ENCODE data around the gene TMUB1. TPM values are rescaled to one million over a fixed set of nuclear protein-coding genes. Genes with fewer than 3 reads are reported as not detected.

Gene TMUB1
- total and polyA plus RNA-seq, 9 of the 15 experiments (the other 6 are each of a cell fraction or from before 2014, with no cell fraction given): 0.14 to 241 (median 74.1) TPM

DNA sequence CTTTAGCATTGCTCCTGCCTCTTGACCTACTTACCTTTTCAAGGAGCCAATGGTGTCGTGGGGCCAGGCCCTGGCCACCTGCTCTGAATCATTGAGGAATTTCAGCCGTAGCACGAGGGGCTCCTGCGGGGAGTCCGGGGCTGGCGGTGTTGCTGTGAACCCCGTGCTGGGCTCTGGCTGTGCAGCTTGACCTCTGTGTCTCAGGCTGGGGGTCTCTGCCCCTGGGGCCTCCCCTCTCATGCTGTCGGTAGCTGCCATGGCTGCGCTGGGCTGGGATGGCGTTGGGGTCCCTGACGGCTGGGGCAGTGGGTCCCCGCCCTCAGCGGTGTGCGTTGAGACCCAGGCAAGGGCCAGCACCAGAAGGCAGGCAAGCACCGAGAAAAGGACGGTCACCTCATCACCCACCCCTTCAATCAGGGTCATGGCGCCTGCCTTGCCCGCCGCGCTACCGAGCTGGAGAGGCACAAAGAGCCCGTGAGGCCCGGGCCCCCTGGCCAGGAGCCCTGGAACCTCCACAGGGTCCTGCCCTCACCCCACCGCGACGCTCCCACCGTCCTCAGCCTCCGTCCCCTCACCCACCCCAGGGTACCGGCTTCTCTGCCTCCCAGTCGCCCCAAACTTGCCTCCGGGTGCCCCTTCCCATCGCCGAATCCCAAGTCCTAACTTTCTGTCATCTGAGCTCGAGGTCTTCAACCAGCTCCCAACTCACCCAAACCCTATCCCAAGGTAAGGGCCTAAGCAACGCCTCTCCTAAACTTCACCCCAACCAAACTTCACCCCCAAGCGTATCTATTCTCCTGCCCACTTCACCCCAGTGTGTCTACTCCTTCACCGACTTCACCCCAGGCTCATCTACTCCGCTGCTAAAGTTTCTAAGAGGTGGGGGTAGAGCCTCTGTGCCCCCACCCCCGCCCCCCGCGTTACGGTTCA lies 887 bp downstream of the TMUB1 start (continued):
- TF ChIP-seq, protein P1, sequence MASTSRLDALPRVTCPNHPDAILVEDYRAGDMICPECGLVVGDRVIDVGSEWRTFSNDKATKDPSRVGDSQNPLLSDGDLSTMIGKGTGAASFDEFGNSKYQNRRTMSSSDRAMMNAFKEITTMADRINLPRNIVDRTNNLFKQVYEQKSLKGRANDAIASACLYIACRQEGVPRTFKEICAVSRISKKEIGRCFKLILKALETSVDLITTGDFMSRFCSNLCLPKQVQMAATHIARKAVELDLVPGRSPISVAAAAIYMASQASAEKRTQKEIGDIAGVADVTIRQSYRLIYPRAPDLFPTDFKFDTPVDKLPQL (IDR thresholded peaks at IDR 0.05; ENCODE audit: extremely low read depth, insufficient read length): no peak
- TF ChIP-seq TAF1 (IDR thresholded peaks at IDR 0.05; ENCODE audit: control insufficient read depth, extremely low read depth, insufficient read depth, low read length, severe bottlenecking) (peak; percentile 23), HEY1 (CRISPR knock-in tag; IDR thresholded peaks at IDR 0.05; ENCODE audit: borderline replicate concordance) (no peak), ZNF3 (CRISPR knock-in tag; IDR thresholded peaks at IDR 0.05) (no peak), RBM22 (IDR thresholded peaks at IDR 0.05; ENCODE audit: low read depth, low read length, poor library complexity, severe bottlenecking) (no peak), ZFP30 (CRISPR knock-in tag; IDR thresholded peaks at IDR 0.05; ENCODE audit: borderline replicate concordance) (no peak), RFX5 (IDR thresholded peaks at IDR 0.05; ENCODE audit: low read depth, low read length) (no peak), ZEB2 (IDR thresholded peaks at IDR 0.05) (no peak), SETDB1 (IDR thresholded peaks at IDR 0.05; ENCODE audit: low read length) (no peak), ZNF133 (CRISPR knock-in tag; IDR thresholded peaks at IDR 0.05) (no peak), SPI1 (IDR thresholded peaks at IDR 0.05; ENCODE audit: borderline replicate concordance, low read depth, low read length) (no peak), NR1H2 (CRISPR knock-in tag; IDR thresholded peaks at IDR 0.05) (peak; percentile 94; the same call in 1 of the 2 replicates), FOXJ3 (CRISPR knock-in tag; IDR thresholded peaks at IDR 0.05) (no peak), SRSF7 (optimal IDR thresholded peaks at IDR 0.05; ENCODE audit: low read depth, low read length) (no peak), CBX2 (IDR thresholded peaks at IDR 0.05; ENCODE audit: insufficient read depth, low read length, poor library complexity, severe bottlenecking) (no peak), ZNF143 (CRISPR knock-in tag; IDR thresholded peaks at IDR 0.05) (no peak), MAFG (tag; conservative IDR thresholded peaks at IDR 0.05) (no peak), ETS2 (tag; IDR thresholded peaks at IDR 0.05; ENCODE audit: borderline replicate concordance, poor library complexity, severe bottlenecking) (no peak), HMGN3 (IDR thresholded peaks at IDR 0.05; ENCODE audit: borderline replicate concordance, extremely low read depth, insufficient read length, low read depth, low read length) (peak; percentile 81), RHOXF2B (CRISPR knock-in tag; conservative IDR thresholded peaks at IDR 0.05) (no peak), FOXK2 (conservative IDR thresholded peaks at IDR 0.05 in 1 of 2, IDR thresholded peaks at IDR 0.05 in 1 of 2; ENCODE audit: low read depth in 2 of 2) (no peak), POLR3G (IDR thresholded peaks at IDR 0.05; ENCODE audit: extremely low read depth, insufficient read length, insufficient replicate concordance) (no peak)
- TF ChIP-seq, protein P2, sequence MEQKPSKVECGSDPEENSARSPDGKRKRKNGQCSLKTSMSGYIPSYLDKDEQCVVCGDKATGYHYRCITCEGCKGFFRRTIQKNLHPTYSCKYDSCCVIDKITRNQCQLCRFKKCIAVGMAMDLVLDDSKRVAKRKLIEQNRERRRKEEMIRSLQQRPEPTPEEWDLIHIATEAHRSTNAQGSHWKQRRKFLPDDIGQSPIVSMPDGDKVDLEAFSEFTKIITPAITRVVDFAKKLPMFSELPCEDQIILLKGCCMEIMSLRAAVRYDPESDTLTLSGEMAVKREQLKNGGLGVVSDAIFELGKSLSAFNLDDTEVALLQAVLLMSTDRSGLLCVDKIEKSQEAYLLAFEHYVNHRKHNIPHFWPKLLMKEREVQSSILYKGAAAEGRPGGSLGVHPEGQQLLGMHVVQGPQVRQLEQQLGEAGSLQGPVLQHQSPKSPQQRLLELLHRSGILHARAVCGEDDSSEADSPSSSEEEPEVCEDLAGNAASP (IDR thresholded peaks at IDR 0.05): no peak
- TF ChIP-seq, protein P3, sequence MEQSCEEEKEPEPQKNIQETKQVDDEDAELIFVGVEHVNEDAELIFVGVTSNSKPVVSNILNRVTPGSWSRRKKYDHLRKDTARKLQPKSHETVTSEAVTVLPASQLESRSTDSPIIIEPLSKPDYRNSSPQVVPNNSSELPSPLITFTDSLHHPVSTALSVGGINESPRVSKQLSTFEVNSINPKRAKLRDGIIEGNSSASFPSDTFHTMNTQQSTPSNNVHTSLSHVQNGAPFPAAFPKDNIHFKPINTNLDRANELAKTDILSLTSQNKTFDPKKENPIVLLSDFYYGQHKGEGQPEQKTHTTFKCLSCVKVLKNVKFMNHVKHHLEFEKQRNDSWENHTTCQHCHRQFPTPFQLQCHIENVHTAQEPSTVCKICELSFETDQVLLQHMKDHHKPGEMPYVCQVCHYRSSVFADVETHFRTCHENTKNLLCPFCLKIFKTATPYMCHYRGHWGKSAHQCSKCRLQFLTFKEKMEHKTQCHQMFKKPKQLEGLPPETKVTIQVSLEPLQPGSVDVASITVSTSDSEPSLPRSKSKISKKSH (CRISPR knock-in tag; IDR thresholded peaks at IDR 0.05): no peak

Measured in K562 (cell line).